AG08395 (cell line): Measurements from ENCODE around the gene CHST15.

ENCODE experiments used
- DNase-seq: peaks from one replicate; pipeline ENCODE4 v3.0.0; 2012; ENCODE audit warnings: mixed read lengths, low spot score

The CHST15 gene

DNA sequence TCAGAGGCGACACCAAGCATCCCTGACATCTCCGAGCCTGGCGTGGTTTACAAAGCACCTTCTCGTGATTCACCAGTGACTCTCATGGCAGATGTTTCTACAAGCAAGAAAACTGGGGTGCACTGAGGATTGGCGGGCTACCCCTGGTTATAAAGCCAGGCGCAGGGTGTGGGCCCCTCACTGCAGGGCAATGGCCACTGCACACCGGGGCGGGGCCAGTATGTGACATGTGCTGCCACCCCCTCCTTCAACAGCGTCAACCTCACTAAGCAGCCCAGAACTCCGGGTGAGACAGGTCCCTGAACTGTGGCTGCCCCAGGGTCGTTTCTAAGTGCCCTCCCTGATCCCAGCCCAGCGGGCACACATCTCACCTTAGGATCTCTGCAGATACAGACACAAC, 63.8 kb downstream of the CHST15 start:
- no peak for DNase-seq

DNA sequence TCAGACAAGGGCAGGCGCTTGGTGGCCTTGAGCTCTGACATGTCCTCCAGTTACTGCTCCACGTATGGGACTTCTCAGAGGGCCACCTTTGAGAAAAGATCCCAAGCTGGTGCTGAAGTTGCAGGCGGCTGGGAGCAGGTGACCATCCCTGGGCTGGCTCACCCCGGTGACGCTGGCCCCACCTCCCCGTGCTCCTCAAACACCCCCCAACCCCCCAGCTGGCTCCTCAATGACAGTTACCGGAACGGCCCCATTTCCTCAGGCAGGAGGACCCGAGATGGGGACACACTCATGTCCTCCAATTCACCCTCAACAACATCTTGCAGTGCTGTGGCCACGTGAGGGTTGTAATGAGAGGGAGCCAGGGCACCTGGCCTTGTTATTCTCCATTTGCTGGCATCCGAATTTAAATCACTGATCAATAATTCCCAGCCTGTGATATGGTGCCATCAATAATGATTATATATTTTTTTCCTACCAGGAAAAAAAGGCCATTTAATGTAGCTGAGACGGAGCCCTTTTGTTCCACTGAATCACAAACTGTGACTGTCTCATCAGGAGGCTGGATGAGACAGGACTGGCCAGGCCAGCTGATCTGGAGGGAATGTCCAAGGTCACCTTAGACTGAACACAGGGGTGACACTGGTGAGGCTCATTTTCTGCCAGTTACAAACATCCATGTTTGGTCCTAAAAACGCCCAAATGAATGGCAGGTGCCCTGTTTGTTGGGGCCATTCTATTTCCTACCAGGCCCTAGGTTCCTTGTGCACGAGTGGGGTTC, 64.5 kb downstream of the CHST15 start:
- DNase-seq, result no peak

GRCh38 chr10:124027651-124028050, 65.7 kb downstream of the CHST15 start:
- no peak for DNase-seq

- DNase-seq, result no peak
Observed at GRCh38 chr10:124027031-124027611, 66.3 kb downstream of the CHST15 start.

DNA sequence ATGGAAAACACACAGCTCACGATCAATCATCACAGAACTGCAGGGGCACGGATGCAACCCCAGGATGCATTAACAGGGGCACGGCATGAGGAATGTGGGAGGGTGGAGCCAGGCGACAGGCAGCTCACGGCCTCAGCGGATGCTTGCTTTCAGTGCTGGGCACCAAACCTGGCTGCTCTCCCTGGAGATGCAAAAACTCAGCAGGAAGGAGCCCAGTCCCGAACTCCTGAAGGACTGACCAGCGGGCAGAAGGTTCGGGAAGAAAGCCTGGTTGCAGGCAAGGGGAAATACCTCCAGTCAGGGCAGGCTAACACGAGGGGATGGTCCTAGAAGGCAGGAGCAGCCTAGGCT, 66.8 kb downstream of the CHST15 start:
- DNase-seq, result no peak

DNA sequence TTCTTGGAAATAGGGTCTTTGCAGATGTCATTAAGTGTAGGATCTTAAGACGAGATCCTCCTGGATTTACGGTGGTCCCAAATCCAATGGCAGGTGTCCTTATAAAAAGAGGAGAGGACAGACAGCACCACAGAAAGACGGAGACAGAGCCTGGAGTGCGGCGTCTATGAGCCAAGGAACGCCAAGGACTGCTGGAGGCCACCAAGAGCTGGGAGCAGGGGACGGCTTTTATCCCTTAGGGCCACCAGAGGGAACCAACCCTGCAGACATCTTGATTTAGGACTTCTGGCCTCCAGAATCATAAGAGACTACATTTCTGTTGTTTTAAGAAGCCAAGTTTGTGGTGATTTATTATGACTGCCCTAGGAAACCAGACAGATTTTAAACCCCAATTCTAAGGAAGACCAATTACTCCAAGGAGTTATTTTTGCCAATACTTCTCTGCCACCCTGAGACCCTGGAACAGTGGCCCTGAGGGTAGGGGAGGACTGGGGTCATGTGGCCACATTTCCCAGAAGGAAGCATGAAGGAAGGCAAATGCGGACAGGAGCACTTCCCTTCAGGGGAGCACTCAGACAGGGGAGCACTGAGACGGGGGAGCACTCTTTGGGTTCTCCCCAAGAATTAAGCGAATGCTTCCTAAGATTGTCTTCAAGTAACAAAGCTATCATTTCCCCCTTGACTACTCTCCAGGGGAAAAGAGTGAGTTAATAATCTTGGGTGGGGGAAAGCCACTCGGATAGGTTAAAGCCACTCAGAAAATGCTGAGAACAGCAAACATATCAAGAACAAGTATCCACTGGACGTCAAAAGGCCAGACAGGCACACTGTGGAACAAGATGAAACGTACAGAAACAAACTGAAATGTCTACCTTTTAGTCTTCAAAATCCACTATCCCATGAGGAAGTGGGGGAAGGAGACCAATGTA, 67.5 kb downstream of the CHST15 start:
- peak; percentile 62 for DNase-seq

GRCh38 chr10:124025152-124025551, 68.2 kb downstream of the CHST15 start:
- no peak for DNase-seq

DNA sequence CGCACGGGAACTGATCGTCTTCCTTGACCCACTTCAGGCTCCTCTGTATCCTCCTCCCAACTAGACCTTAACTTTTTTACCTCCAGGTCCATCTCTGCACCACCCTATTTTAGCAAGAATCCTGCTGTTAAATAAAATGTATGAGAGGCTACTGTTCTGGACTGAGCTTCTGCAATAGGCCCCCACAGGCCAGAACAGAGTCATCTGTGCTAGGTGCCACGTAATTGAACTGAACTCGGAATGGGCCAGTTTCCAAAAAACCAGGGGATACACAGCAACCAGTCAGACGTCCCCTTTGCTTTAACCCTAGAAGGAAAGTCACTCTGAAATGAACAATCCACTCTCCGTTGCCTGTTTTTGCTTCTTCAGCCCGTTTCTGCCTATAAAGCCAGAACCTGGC, 71.3 kb downstream of the CHST15 start:
- DNase-seq, result no peak

- DNase-seq, result no peak
Observed at GRCh38 chr10:124020981-124021815, 72.2 kb downstream of the CHST15 start.

- no peak for DNase-seq
Observed at GRCh38 chr10:124019886-124020797, 73.3 kb downstream of the CHST15 start.

- no peak for DNase-seq
Observed at GRCh38 chr10:124018886-124019525, 74.4 kb downstream of the CHST15 start.

DNA sequence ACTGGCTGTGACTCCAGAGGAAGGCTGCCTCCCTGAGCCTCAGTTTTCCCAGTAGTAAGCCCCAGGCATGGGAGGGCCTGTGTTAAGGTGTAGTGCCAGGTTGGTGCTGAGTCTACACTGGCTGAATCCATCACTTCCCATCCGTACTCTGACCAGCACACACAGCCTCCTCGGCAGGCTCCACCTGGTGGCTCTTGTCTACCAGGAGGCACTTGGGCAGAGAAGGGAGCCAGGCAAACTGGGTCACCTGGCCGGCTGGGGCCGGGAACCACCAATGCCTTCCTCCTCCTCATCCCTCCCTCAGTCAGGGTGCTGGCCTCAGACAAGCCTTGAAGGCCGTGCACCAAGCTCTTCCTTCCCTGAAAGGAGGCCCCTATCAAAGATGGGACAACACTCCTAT, 75.7 kb downstream of the CHST15 start:
- no peak for DNase-seq

- no peak for DNase-seq
Observed at GRCh38 chr10:124016804-124017375, 76.5 kb downstream of the CHST15 start.

DNA sequence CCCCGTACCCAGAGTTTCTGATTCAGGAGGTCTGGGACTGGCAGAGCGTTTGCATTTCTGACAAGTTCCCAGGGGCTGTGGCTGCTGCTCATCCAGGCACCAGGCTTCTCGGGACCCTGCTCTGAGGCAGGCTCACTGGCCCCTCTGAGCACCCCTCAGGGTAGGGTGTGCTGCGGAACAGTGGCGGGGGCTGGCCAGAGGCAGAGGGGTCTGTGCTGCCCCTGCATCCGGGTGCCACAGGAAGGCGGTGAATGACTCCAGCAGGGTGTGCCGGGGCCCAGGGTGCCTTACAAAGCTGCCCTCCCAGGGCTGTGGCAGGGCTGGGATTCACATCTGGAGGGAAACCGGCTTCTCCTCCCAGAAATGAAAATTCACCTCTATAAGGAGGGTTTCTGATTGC, 77.4 kb downstream of the CHST15 start:
- DNase-seq, result no peak

DNA sequence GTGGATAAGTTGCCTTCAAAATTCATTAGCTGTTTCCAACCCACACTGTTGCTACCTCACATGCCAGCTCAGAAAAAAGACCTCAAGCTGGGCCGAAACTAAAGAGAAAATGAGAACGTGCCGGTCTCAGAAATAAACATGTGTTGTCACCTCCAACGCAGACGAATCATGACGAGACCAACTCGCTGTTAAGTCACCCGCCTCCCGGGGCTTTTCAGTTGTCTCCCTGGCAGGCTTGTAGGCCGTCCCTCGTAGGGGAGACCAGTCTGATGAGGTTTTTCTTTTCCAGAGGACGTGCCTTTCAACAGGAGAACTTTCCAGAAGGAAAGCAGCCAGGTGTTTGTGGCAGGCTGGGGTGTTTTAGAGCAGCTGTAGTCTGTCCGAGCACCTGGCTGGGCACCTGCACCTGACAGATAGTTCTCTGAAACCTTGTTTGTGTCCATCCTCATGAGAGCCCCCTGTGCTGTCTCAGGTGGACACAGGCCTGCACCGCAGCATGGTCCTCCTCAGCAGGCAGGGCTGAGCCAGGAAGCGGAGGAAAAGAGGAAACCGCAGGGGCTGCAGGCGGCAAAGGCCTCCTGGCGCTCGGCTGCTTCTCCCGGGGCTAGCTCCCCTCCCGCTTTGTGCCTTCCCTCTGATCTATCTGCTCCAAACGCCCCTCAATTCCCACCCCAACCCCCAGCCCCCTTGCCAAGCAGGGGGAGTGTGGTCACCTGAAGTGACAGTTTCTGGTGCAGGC, 78.8 kb downstream of the CHST15 start:
- DNase-seq, result no peak

DNA sequence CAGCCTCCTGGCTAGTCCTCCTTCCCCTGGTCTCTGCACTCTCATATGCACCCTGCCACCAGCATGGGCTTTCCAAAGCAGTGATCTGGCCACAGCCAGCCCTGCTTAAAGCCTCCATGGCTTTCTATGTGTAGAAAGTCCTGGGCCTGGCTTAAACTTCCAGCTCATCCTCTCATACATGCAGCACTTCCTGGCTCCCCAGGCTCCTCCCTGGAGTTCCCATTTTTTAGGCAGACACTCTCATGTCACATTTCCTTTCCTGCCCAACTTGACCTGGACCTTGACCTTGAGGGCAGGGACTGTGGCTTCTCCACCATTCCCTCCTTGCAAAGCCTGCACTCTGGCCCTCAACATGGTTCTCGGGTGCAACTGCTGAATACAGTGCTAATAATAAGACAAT, 79.5 kb downstream of the CHST15 start:
- DNase-seq, result no peak

DNA sequence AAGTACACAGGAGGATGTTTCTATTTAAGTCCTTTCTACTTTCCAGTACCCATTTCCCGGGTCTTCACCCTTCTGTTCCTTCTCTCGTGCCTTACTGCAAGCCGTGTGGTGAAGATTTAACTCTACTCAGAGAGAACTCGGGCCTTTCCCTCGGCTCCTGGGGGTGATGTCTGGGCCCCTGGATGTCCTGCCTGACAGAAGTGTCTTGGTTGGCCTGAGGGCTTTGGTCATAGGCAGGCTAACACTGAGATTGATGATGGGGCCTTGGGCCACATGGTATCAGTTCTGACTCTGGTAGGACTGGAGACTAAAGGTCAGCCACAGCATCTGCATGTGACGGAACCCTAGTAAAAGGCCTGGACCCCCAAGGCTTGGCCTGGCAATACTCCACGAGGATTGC, 80.4 kb downstream of the CHST15 start:
- no peak for DNase-seq

DNA sequence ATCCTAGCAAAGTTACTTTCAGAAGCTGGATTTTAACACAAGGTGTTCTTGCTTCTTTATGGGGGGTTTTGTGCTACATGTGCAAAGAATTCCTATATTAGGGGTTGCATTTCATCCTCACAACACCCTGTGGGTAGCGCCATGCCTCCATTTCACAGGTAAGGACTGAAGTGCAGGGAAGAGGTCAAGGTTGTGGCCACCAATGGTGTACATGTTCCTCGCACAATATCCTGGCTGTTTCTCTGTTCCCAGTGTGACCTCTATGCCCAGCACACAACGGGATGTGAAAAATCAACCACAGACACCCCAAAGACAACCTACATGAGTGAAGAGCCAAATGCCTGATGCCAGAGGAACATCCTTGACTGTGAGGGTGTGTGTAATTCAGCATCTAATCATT, 80.8 kb downstream of the CHST15 start:
- DNase-seq, result no peak

DNA sequence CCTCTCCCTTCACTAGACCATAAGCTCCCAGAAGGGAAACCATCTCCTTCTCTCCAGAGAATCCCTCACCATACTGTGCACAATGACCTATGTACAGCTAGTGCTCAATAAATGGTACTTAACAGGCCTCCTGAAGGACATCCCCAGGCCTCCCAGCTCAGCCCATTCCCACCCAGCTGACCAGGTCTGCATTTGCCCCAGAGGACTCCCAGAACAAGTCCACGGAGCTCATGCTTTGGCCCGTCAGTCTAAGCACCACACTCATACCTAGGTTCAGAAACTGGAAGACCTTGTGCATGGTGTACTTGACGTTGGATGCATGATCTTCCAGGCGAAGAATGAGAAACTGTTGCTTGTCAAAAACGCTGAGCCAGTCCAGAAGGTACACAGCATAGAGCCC, 81.3 kb downstream of the CHST15 start:
- DNase-seq, result no peak
